PFSK-1 (cell line): Measurements from ENCODE around the gene ESRRA.

Source experiments
- FOXP2 ChIP-seq: optimal IDR thresholded peaks from 2 replicates; pipeline ENCODE3; 2011; ENCODE audit warnings: borderline replicate concordance, control low read depth, inconsistent platforms; ENCODE audit not compliant: insufficient read depth; ENCODE audit errors: extremely low read length, extremely low read depth
- POLR2AphosphoS5 ChIP-seq: IDR thresholded peaks from 2 replicates; pipeline ENCODE4 v1.6.1; 2012; ENCODE audit warnings: low read depth, mild to moderate bottlenecking, control low read depth, low read length, moderate library complexity
- SIN3A ChIP-seq: IDR thresholded peaks from 2 replicates; pipeline ENCODE4 v1.6.1; 2012; ENCODE audit warnings: mild to moderate bottlenecking, low read length, moderate library complexity, borderline replicate concordance; ENCODE audit not compliant: insufficient read depth
- TAF1 ChIP-seq: IDR thresholded peaks from 2 replicates; pipeline ENCODE4 v1.6.1; 2012; ENCODE audit warnings: low read length, control low read depth, borderline replicate concordance; ENCODE audit not compliant: insufficient read depth
- TF ChIP-seq, protein P1 (sequence below), 2 experiments: IDR thresholded peaks; 2 replicates each; pipeline versions ENCODE4 v1.6.1 to v1.8.0; 2011 to 2012; ENCODE audit warnings: low read depth in 2 of 2, low read length in 2 of 2, control low read depth in 1 of 2, inconsistent platforms in 1 of 2, mild to moderate bottlenecking in 1 of 2, moderate library complexity in 1 of 2; ENCODE audit not compliant: insufficient read depth in 1 of 2

DNA sequence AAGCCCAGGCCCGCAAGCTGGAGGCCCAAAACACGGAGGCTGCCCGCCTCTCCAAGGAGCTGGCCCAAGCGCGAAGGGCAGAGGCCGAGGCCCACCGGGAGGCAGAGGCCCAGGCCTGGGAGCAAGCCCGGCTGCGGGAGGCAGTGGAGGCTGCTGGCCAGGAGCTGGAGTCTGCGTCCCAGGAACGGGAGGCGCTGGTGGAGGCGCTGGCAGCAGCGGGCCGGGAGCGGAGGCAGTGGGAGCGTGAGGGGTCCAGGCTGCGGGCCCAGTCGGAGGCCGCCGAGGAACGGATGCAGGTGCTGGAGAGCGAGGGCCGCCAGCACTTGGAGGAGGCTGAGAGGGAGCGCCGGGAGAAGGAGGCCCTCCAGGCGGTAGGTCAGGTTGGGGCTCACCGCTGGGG lies 39.5 kb downstream of the ESRRA start:
- TF ChIP-seq POLR2AphosphoS5 (no peak), SIN3A (no peak), TAF1 (no peak), FOXP2 (no peak)
- TF ChIP-seq, protein P1, sequence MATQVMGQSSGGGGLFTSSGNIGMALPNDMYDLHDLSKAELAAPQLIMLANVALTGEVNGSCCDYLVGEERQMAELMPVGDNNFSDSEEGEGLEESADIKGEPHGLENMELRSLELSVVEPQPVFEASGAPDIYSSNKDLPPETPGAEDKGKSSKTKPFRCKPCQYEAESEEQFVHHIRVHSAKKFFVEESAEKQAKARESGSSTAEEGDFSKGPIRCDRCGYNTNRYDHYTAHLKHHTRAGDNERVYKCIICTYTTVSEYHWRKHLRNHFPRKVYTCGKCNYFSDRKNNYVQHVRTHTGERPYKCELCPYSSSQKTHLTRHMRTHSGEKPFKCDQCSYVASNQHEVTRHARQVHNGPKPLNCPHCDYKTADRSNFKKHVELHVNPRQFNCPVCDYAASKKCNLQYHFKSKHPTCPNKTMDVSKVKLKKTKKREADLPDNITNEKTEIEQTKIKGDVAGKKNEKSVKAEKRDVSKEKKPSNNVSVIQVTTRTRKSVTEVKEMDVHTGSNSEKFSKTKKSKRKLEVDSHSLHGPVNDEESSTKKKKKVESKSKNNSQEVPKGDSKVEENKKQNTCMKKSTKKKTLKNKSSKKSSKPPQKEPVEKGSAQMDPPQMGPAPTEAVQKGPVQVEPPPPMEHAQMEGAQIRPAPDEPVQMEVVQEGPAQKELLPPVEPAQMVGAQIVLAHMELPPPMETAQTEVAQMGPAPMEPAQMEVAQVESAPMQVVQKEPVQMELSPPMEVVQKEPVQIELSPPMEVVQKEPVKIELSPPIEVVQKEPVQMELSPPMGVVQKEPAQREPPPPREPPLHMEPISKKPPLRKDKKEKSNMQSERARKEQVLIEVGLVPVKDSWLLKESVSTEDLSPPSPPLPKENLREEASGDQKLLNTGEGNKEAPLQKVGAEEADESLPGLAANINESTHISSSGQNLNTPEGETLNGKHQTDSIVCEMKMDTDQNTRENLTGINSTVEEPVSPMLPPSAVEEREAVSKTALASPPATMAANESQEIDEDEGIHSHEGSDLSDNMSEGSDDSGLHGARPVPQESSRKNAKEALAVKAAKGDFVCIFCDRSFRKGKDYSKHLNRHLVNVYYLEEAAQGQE (IDR thresholded peaks at IDR 0.05; ENCODE audit: insufficient read depth in 1 of 2, low read depth in 2 of 2, low read length in 2 of 2), result no peak
